ENCODE measurements around the gene MAGI2.

Gene MAGI2

GRCh38 chr7:78383096-78383880 lies 1070.2 kb downstream of the MAGI2 start:
- TF ChIP-seq POLR2A (IDR thresholded peaks at IDR 0.05; ENCODE audit: low read length), result no peak
- no peak for TF ChIP-seq GATA1 (IDR thresholded peaks at IDR 0.05; ENCODE audit: low read depth, low read length)
- DNase-seq, result no peak

GRCh38 chr7:78379148-78379547 lies 1074.3 kb downstream of the MAGI2 start:
- TF ChIP-seq POLR2A (IDR thresholded peaks at IDR 0.05; ENCODE audit: low read length) (no peak), GATA1 (IDR thresholded peaks at IDR 0.05; ENCODE audit: low read depth, low read length) (no peak)
- DNase-seq, result no peak

GRCh38 chr7:78377532-78377931 lies 1075.9 kb downstream of the MAGI2 start:
- TF ChIP-seq GATA1 (IDR thresholded peaks at IDR 0.05; ENCODE audit: low read depth, low read length), result no peak
- TF ChIP-seq POLR2A (IDR thresholded peaks at IDR 0.05; ENCODE audit: low read length), result no peak
- DNase-seq, result peak in 1 of 2 experiments; percentile 7

- no peak for DNase-seq
- no peak for TF ChIP-seq POLR2A (IDR thresholded peaks at IDR 0.05; ENCODE audit: low read length)
These were observed 1082.5 kb downstream of the MAGI2 start for GRCh38 chr7:78370936-78371335.

GRCh38 chr7:78368771-78369170 lies 1084.7 kb downstream of the MAGI2 start:
- no peak for DNase-seq

GRCh38 chr7:78367280-78367773 lies 1086.1 kb downstream of the MAGI2 start:
- TF ChIP-seq GATA1 (IDR thresholded peaks at IDR 0.05; ENCODE audit: low read depth, low read length) (no peak), POLR2A (IDR thresholded peaks at IDR 0.05; ENCODE audit: low read length) (no peak)
- DNase-seq, result no peak

More at GRCh38 chr7:78368771-78369170, 1084.7 kb downstream of the MAGI2 start:
- TF ChIP-seq POLR2A (IDR thresholded peaks at IDR 0.05; ENCODE audit: low read length) (no peak), GATA1 (IDR thresholded peaks at IDR 0.05; ENCODE audit: low read depth, low read length) (no peak)

- no peak for DNase-seq
- TF ChIP-seq POLR2A (IDR thresholded peaks at IDR 0.05; ENCODE audit: low read length) (no peak), GATA1 (IDR thresholded peaks at IDR 0.05; ENCODE audit: low read depth, low read length) (no peak)
These were observed 1089.6 kb downstream of the MAGI2 start for GRCh38 chr7:78363866-78364265.

- TF ChIP-seq GATA1 (IDR thresholded peaks at IDR 0.05; ENCODE audit: low read depth, low read length) (no peak), POLR2A (IDR thresholded peaks at IDR 0.05; ENCODE audit: low read length) (no peak)
- no peak for DNase-seq
These were observed 1093.6 kb downstream of the MAGI2 start for GRCh38 chr7:78359836-78360235.

- DNase-seq, result no peak
- TF ChIP-seq POLR2A (IDR thresholded peaks at IDR 0.05; ENCODE audit: low read length) (no peak), GATA1 (IDR thresholded peaks at IDR 0.05; ENCODE audit: low read depth, low read length) (no peak)
These were observed 1095.8 kb downstream of the MAGI2 start for GRCh38 chr7:78357709-78358108.

GRCh38 chr7:78355834-78356233 lies 1097.6 kb downstream of the MAGI2 start:
- TF ChIP-seq GATA1 (IDR thresholded peaks at IDR 0.05; ENCODE audit: low read depth, low read length), result no peak
- no peak for TF ChIP-seq POLR2A (IDR thresholded peaks at IDR 0.05; ENCODE audit: low read length)
- no peak for DNase-seq

- no peak for TF ChIP-seq GATA1 (IDR thresholded peaks at IDR 0.05; ENCODE audit: low read depth, low read length)
- no peak for TF ChIP-seq POLR2A (IDR thresholded peaks at IDR 0.05; ENCODE audit: low read length)
- no peak for DNase-seq
These were observed 1102.5 kb downstream of the MAGI2 start for GRCh38 chr7:78350926-78351325.

- DNase-seq, result no peak
- TF ChIP-seq POLR2A (IDR thresholded peaks at IDR 0.05; ENCODE audit: low read length) (no peak), GATA1 (IDR thresholded peaks at IDR 0.05; ENCODE audit: low read depth, low read length) (no peak)
These were observed 1103.1 kb downstream of the MAGI2 start for GRCh38 chr7:78350391-78350790.

- DNase-seq, result no peak
- TF ChIP-seq POLR2A (IDR thresholded peaks at IDR 0.05; ENCODE audit: low read length) (no peak), GATA1 (IDR thresholded peaks at IDR 0.05; ENCODE audit: low read depth, low read length) (no peak)
These were observed 1106.6 kb downstream of the MAGI2 start for GRCh38 chr7:78346827-78347226.

- DNase-seq, result no peak
These were observed 1107.5 kb downstream of the MAGI2 start for GRCh38 chr7:78345979-78346378.

GRCh38 chr7:78345293-78345911 lies 1108.1 kb downstream of the MAGI2 start:
- TF ChIP-seq POLR2A (IDR thresholded peaks at IDR 0.05; ENCODE audit: low read length), result no peak
- TF ChIP-seq GATA1 (IDR thresholded peaks at IDR 0.05; ENCODE audit: low read depth, low read length), result no peak
- DNase-seq, result no peak

More at GRCh38 chr7:78345979-78346378, 1107.5 kb downstream of the MAGI2 start:
- TF ChIP-seq GATA1 (IDR thresholded peaks at IDR 0.05; ENCODE audit: low read depth, low read length) (no peak), POLR2A (IDR thresholded peaks at IDR 0.05; ENCODE audit: low read length) (no peak)
